LNCAP (cell line): Measurements from ENCODE around the gene KPNA3.

ENCODE experiments used
- CTCF ChIP-seq: fragments of 450-650 bp; IDR thresholded peaks from 2 replicates; pipeline ENCODE4 v1.5.1; 2017; ENCODE audit warnings: mild to moderate bottlenecking

KPNA3 gene

GRCh38 chr13:49760558-49760957 lies 31.9 kb downstream of the KPNA3 start:
- no peak for TF ChIP-seq CTCF

DNA sequence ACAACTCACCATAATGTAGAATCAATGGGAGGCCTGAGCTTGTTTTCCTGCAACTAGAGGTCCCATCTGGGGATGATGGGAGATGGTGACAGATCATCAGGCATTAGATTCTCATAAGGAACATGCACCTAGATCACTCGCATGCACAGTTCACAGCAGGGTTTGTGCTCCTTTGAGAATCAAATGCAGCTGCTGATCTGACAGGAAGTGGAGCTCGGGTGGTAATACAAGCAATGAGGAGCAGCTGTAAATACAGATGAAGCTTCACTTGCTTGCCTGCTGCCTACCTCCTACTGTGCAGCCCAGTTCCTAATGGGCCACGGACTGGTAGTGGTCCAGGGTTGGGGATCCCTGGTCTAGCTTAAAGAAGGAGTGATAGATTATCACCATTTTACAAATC lies 33.0 kb downstream of the KPNA3 start:
- no peak for TF ChIP-seq CTCF

- no peak for TF ChIP-seq CTCF
Measured at GRCh38 chr13:49756263-49756662, 36.2 kb downstream of the KPNA3 start.

- TF ChIP-seq CTCF: no peak
Measured at GRCh38 chr13:49754146-49754545, 38.3 kb downstream of the KPNA3 start.

DNA sequence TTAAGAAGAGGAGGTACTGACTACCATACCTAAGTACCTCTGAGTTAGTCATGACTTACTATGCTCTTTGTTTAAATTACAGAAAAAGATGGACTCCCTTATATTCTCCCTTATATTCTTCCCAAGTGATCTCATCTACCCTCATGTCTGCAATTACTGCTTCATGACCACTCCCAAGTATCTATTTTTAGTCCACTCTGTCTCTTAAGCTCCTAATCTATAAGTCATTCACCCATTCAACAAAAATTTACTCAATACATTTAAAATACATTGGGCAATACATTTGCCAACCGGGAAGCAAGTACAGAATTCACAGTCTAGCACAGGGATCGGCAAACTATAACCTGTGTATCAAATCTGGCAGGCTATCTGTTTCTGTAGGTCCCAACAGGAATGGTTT lies 42.6 kb downstream of the KPNA3 start:
- TF ChIP-seq CTCF: no peak

DNA sequence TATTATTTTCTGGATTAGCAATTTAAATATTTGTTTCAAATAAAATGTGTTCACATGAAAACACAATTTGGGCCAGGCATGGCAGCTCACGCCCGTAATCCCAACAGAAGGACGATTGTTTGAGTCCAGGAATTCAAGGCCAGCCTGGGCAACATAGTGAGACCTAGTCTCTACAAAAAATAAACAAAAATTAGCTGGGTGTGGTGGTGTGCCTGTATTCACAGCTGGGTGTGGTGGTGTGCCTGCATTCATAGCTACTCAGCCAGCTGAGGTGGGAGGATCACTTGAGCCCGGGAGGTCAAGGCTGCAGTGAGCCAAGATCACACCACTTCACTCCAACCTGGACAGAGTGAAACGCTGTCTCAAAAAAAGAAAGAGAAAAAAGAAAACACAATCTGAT lies 46.4 kb downstream of the KPNA3 start:
- no peak for TF ChIP-seq CTCF

- no peak for TF ChIP-seq CTCF
Measured at GRCh38 chr13:49740870-49741269, 51.6 kb downstream of the KPNA3 start.

GRCh38 chr13:49739498-49740187 lies 52.8 kb downstream of the KPNA3 start:
- TF ChIP-seq CTCF: no peak
